ENCODE measurements around the gene SIK3.

SIK3 gene

GRCh38 chr11:116958246-116958645, 140.0 kb downstream of the SIK3 start:
- DNase-seq = no peak

GRCh38 chr11:116955949-116956348, 142.3 kb downstream of the SIK3 start:
- no peak for DNase-seq

- no peak for DNase-seq
Measured at GRCh38 chr11:116955548-116955947, 142.7 kb downstream of the SIK3 start.

- DNase-seq = no peak
Measured at GRCh38 chr11:116953530-116954285, 144.5 kb downstream of the SIK3 start.

GRCh38 chr11:116951762-116952161, 146.5 kb downstream of the SIK3 start:
- DNase-seq = no peak

- DNase-seq = no peak
Measured at GRCh38 chr11:116950210-116950609, 148.0 kb downstream of the SIK3 start.

GRCh38 chr11:116948391-116948790, 149.8 kb downstream of the SIK3 start:
- DNase-seq = no peak

GRCh38 chr11:116946414-116946813, 151.8 kb downstream of the SIK3 start:
- no peak for DNase-seq

GRCh38 chr11:116939499-116939898, 158.7 kb downstream of the SIK3 start:
- no peak for DNase-seq

- no peak for DNase-seq
Measured at GRCh38 chr11:116938471-116939070, 159.7 kb downstream of the SIK3 start.

- no peak for DNase-seq
Measured at GRCh38 chr11:116936754-116937446, 161.3 kb downstream of the SIK3 start.

- DNase-seq = no peak
Measured at GRCh38 chr11:116935514-116935913, 162.7 kb downstream of the SIK3 start.

GRCh38 chr11:116935089-116935488, 163.1 kb downstream of the SIK3 start:
- DNase-seq = no peak

- DNase-seq = no peak
Measured at GRCh38 chr11:116933961-116934360, 164.3 kb downstream of the SIK3 start.

GRCh38 chr11:116932181-116932580, 166.0 kb downstream of the SIK3 start:
- DNase-seq = no peak

- DNase-seq = no peak
Measured at GRCh38 chr11:116931206-116931953, 166.8 kb downstream of the SIK3 start.

- DNase-seq = no peak
Measured at GRCh38 chr11:116930586-116930985, 167.6 kb downstream of the SIK3 start.

GRCh38 chr11:116930177-116930576, 168.1 kb downstream of the SIK3 start:
- DNase-seq = no peak

- no peak for DNase-seq
Measured at GRCh38 chr11:116929414-116930090, 168.7 kb downstream of the SIK3 start.

GRCh38 chr11:116928845-116929244, 169.4 kb downstream of the SIK3 start:
- DNase-seq = no peak

- DNase-seq = no peak
Measured at GRCh38 chr11:116928102-116928777, 170.0 kb downstream of the SIK3 start.
